Gastroesophageal sphincter (tissue), 3 donors: ENCODE data around the gene C12orf57.

Experiments
- CTCF ChIP-seq, 4 experiments: fragments of 200-600 bp in 2 of 4; fragments of 450-650 bp in 2 of 4; sonication (generic) in 1 of 4; IDR thresholded peaks; one replicate each; pipeline ENCODE4 v1.5.1; 2017 to 2019; ENCODE audit warnings: antibody characterized with exemption in 4 of 4, mild to moderate bottlenecking in 2 of 4, moderate library complexity in 2 of 4
- POLR2A ChIP-seq, 2 donors: fragments of 450-650 bp; IDR thresholded peaks; one replicate each; pipeline ENCODE4 v1.6.1; 2017; ENCODE audit warnings: antibody characterized with exemption in 2 of 2, mild to moderate bottlenecking in 2 of 2, moderate library complexity in 1 of 2
- POLR2AphosphoS5 ChIP-seq: sonication (generic); formaldehyde crosslinking; IDR thresholded peaks from one replicate; pipeline ENCODE4 v1.6.1; 2017; ENCODE audit warnings: antibody characterized with exemption

GRCh38 chr12:6939191-6939540 is 4.7 kb upstream of the C12orf57 start:
- no peak for TF ChIP-seq CTCF (IDR thresholded peaks at IDR 0.05)
- no peak for TF ChIP-seq POLR2A (IDR thresholded peaks at IDR 0.05)
- no peak for TF ChIP-seq POLR2AphosphoS5
